GM18517 (cell line): ENCODE data around the gene TRIM63.

Experiments used
- ATAC-seq: cut with Tn5 transposase; IDR thresholded peaks from one replicate; pipeline ENCODE4 v1.9.1; 2021; ENCODE audit warnings: mild to moderate bottlenecking, moderate library complexity; ENCODE audit not compliant: unreplicated experiment

TRIM63 gene

DNA sequence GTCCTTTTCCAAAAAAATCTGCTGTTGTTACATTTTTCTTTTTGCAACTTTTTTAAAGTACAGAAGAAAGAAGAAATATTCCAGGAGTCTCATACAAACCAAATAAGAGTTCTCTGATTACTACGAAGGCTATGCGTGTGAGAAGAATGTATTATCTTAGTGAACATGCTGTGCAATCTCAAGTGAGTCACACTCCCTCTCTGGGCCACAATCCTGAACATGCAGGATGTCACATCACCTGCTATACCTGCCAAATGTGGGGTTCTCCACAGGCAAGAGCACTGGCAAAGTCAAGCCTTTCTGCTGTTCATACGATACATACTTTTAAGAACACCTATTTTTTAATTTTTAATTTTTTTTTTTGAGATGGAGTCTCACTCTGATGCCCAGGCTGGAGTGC, 21.7 kb upstream of the TRIM63 start:
- no peak for ATAC-seq

- no peak for ATAC-seq
These were observed 17.4 kb upstream of the TRIM63 start for GRCh38 chr1:26084844-26085243.

- ATAC-seq = no peak
These were observed 16.7 kb upstream of the TRIM63 start for GRCh38 chr1:26084091-26084561.

GRCh38 chr1:26083208-26083607, 15.8 kb upstream of the TRIM63 start:
- ATAC-seq = no peak

GRCh38 chr1:26082020-26082350, 14.6 kb upstream of the TRIM63 start:
- ATAC-seq = no peak

- no peak for ATAC-seq
These were observed 14.0 kb upstream of the TRIM63 start for GRCh38 chr1:26081267-26082019.

GRCh38 chr1:26079960-26080814, 12.8 kb upstream of the TRIM63 start:
- no peak for ATAC-seq

- ATAC-seq = no peak
These were observed 11.7 kb upstream of the TRIM63 start for GRCh38 chr1:26079178-26079563.

DNA sequence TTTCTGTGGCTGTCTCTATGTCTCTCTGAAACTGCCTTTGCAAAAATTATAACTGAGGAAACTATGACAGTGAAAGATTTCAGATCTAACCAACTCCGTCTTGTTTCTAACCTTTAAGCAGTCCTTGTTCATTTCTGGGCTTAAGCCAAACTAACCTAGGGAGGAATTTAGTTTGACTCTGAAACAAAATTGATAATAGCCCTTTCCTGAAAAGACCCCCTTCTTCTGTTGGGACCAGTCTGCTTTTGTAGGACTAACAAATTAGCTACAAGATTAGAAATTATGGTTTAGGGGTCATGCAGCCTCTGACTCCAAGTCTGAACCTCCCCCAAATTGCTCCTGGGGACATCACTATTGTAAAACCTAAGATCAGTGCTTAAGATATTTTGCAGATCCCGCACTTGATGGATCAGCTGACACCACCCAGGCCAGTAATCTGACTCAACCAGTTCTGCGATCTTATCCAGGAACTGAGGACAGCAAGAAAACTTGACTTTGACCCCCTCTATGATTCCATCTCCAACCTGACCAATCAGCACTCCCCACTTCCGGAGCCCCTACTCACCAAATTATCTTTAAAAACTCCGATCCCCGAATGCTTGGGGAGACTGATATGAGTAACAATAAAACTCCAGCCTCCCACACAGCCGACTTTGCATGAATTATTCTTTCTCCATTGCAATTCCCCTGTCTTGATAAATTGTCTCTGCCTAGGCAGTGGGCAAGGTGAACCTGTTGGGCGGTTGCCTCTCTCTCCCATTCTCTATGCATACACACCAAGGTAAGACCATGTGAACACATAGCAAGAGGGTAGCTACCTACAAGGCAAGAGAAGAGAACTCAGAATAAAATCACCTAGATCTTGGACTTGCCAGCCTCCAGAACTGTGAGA, 11.1 kb upstream of the TRIM63 start:
- no peak for ATAC-seq

DNA sequence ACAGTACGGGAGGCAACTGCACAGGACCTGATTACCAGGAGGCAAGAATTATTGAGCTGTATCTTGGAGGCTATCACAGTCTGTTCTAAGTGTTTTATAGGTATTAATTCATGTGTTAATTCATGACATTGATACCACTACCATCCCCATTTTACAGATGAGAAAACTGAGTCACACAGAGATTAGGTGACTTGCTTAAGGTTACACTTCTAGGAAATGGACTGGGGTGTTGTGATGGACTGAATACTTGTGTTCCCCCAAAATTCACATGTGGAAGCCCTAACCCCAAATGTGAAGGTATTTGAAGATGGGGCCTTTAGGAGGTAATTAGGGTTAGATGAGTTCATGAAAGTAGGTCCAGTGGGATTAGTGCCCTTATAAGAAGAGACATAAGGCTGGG, 10.1 kb upstream of the TRIM63 start:
- ATAC-seq = no peak

GRCh38 chr1:26075421-26076144, 8.2 kb upstream of the TRIM63 start:
- no peak for ATAC-seq

DNA sequence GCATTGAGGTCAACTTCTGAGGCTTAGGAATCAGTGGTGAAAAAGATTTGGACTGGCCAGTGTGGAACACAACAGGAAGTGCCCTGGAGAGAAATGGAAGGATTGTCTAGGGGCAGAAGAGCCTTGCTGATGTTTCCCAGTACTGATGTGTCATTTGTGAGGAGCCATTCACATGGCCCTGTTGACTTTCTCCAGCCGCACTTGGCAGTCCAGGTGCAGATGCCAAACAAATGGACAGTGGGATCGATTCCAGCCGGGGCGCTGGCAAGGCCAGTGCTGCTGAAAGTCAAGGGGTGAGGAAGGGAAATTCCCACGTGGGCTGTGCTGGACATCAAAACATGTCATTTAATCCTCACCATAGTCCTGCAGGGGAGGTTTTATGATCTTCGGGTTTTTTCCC, 4.9 kb upstream of the TRIM63 start:
- ATAC-seq = no peak

DNA sequence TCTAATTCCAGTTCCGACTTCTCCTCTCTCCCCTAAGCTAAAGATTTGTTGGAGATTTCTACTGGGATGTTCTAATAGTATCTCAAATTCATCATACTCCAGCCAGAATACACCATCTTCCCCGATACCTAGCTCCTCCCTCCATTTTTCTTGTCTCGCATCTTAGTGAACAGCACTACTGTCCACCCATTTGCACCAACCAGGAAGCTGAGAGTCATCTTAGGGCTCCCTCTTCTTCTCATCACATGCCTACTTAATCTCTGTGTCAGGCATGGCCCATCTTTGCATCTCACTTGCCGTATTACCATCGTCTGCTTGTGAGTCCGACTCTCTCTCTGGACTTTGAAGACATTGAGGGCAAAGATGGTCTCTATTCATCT, 3.5 kb upstream of the TRIM63 start:
- no peak for ATAC-seq

DNA sequence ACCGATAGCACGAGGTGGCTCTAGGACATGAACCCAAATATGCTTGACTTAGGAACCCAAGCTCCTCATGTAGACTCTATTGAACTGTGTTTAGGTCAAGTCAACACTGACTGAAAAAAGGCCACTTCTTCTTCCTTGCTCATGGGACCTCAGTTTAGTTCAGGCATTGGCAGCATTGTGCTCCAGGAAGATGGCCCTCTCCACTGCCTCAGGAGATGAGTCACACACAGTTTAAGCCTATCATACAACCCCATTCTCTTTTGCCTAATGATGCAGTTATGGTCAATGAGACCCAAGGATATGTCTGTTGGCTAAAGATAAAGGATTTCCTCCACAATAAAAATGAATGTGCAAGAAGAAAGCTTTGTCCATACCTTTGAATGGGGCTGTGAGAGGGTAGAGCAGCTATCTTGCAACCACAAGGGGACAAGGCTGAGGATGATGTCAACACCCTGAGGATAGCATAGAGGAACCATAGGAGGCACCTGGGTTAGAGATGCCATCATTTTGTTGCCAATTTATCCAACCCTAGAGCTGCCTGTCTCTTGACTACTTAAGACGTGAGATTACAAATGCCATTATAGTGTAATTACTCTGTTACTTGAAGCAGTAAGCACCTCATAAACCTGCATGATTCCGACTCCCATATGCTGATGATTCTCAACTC, 3.0 kb upstream of the TRIM63 start:
- ATAC-seq = no peak

GRCh38 chr1:26069941-26070295, 2.5 kb upstream of the TRIM63 start:
- no peak for ATAC-seq

DNA sequence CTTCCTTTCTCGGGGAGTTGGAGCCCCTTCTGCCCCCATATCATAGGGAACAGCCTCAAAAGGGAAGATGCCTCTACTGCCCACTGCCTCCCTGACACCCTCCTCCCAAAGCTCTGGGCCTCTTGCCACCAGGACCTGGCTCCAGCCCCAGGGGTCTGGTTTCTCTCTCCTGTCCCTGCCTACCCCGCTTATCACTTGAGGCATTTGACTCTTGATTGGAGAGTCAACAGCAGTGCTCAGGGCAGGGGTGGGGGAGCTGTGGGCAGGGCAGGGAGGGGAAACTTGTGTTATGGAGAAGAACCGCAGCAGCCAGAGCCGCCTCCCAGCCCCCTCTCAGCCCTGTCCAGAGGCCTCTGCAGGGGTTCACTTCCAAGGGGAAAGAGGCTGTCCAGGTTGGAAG, 573 bp downstream of the TRIM63 start:
- no peak for ATAC-seq

- no peak for ATAC-seq
These were observed 1.3 kb downstream of the TRIM63 start for GRCh38 chr1:26066160-26066559.

DNA sequence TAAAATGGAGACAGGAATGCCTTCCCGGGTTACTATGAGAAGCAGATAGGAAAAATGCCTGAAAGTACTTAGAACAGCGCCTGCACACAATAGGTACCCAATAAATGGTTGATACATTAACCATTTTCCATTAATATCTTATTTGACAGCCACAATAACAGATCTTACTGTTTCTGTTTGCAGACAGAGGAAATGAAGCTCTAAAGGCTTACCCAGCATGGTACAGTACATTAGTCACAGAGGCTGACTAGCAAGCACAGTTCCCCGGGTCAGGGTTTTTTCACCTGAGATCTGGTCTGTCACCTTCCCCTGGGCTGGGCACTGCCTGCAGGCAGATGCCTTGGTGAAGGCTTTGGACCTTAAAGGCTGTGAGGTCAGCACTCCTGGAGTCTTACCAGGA, 2.9 kb downstream of the TRIM63 start:
- ATAC-seq = no peak

DNA sequence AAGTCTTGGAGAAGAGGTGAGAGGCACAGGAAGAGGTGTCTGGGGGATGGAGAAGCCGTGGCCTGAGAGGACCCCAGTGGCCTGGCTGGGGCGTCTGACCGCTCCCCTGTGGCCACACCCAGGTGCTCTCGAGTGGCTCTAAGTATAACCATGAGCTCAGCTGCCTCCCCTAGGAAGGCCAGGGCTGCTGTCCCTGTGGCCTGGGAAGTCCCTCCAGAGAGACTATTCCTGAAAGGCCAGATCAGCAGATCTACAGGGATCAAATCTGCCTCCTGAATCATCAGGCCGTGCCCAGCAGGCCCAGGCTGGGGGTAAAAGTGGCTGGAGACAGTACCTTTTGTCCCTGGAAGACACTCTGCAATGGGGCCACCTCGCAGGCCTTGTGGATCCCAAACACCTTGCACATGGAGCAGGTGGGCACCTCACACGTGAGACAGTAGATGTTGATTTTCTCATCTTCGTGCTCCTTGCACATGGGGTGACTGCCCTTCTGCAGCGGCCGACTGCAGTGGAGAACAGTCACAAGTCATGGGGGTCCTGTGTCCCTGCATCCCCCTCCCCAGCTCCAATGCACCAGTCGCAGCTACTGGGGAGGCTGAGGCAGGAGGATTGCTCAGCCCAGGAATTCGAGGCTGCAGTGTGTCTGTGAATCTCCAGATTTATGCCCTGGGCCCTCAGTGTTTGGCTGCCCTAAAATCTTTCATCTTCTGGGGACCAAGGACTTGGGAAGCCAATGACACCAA, 6.4 kb downstream of the TRIM63 start:
- no peak for ATAC-seq

DNA sequence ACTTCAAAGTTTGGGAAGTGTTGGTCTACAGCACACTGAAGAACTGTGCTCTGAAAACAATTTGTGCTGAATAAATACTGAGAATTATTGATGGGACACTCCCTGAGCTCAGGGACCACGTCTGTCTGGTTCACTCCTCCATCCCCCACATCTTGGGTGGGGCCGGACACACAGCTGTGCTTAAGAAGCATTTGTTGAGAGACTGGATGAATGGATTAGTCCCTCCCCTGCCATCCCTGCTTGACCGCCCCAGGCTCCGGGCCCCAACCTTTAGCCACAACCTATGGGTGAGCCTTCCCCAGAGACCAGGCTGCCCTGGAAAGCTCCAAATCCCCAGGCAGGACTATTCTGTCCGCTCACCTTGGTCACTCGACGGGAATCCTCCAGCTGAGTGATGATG, 7.5 kb downstream of the TRIM63 start:
- ATAC-seq = no peak
